Measurements from ENCODE around the gene PRKAR1B.

- TF ChIP-seq CTCF (IDR thresholded peaks at IDR 0.05) (no peak), POLR2A (IDR thresholded peaks at IDR 0.05) (no peak)
Measured at GRCh38 chr7:637826-638225, 89.3 kb downstream of the PRKAR1B start.

Measured in thyroid gland (tissue), 4 donors.